Sigmoid colon (tissue), 4 donors: ENCODE results near the gene FCN1.
"Not testable (repeated sequence)": the region's sequence is repeated elsewhere in the genome, so short reads cannot be mapped to it uniquely, and the experiment has no call there.

Experiments used
- POLR2A ChIP-seq, 2 donors: fragments of 450-650 bp; IDR thresholded peaks; one replicate each; pipeline ENCODE4 v1.6.1; 2016; ENCODE audit warnings: antibody characterized with exemption in 2 of 2, mild to moderate bottlenecking in 2 of 2, moderate library complexity in 2 of 2
- POLR2AphosphoS5 ChIP-seq, 4 donors: sonication (generic); formaldehyde crosslinking; IDR thresholded peaks; one replicate each; pipeline ENCODE4 v1.6.1; 2017; ENCODE audit warnings: antibody characterized with exemption in 4 of 4
- TF ChIP-seq, protein P1 (sequence below), 4 experiments: fragments of 450-650 bp in 3 of 4; fragments of 200-600 bp in 1 of 4; IDR thresholded peaks; one replicate each; pipeline ENCODE4 v1.5.1; 2016 to 2019; ENCODE audit warnings: antibody characterized with exemption in 4 of 4, mild to moderate bottlenecking in 3 of 4, moderate library complexity in 2 of 4

DNA sequence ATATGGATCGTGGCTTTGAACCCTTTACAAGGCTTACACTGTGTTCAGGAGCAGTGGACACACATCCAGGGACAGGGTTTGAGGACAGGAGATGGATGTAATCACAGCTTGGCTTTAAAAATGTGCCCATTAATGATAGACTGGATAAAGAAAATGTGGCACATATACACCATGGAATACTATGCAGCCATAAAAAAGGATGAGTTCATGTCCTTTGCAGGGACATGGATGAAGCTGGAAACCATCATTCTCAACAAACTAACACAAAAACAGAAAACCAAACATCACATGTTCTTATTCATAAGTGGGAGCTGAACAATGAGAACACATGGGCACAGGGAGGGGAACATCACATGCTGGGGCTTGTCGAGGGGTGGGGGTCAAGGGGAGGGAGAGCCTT is 60.3 kb downstream of the FCN1 start:
- TF ChIP-seq, protein P1, sequence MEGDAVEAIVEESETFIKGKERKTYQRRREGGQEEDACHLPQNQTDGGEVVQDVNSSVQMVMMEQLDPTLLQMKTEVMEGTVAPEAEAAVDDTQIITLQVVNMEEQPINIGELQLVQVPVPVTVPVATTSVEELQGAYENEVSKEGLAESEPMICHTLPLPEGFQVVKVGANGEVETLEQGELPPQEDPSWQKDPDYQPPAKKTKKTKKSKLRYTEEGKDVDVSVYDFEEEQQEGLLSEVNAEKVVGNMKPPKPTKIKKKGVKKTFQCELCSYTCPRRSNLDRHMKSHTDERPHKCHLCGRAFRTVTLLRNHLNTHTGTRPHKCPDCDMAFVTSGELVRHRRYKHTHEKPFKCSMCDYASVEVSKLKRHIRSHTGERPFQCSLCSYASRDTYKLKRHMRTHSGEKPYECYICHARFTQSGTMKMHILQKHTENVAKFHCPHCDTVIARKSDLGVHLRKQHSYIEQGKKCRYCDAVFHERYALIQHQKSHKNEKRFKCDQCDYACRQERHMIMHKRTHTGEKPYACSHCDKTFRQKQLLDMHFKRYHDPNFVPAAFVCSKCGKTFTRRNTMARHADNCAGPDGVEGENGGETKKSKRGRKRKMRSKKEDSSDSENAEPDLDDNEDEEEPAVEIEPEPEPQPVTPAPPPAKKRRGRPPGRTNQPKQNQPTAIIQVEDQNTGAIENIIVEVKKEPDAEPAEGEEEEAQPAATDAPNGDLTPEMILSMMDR (IDR thresholded peaks at IDR 0.05), result not testable (repeated sequence)
- TF ChIP-seq POLR2A, POLR2AphosphoS5 (IDR thresholded peaks at IDR 0.05): not testable (repeated sequence)
